ENCODE results near the gene TMC1.

TMC1 gene

DNA sequence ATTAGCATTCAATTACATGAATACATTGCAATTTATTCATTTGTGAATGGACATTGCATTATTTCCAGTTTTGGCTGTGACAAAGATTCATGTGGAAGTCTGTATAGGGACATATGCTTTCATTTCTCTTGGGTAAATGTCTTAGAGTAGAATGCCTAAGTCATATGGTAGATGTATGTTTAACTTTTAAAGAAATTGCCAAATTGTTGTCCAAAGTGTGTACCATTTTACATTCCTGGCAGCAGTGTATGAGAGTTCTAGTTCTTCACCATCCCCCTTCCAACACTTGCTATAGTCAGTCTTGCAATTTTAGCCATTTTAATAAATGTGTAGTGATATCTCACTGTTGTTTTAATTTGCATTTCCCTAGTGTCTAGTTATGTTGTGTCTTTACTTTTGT is 122.2 kb downstream of the TMC1 start:
- in situ Hi-C loops (cut with HindIII; ENCODE audit: low pct_ligation_motif_present, low pct_unique_long_range_greater_than_20kb, low sequenced_read_pairs): no loop called here
- DNase-seq: no peak

DNA sequence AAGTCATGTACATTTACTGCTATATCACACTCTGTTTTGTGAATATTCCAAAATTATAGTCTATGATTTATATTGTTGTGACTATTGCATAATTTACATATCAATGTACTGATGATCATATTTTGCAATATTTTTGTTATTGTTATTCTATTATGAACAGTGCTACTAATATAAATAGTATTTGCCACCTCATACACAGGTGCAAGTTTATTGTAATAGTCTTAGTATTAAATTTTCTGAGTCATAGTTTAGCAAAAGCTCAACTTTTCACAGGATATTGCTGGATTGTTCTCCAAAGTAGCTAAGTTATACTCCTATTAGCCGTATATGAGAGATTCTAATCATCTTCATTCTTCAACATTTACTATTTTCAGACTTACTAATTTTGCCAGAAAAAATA is 124.7 kb downstream of the TMC1 start:
- no peak for DNase-seq
- in situ Hi-C loops (cut with HindIII; ENCODE audit: low pct_ligation_motif_present, low pct_unique_long_range_greater_than_20kb, low sequenced_read_pairs): no loop called here

DNA sequence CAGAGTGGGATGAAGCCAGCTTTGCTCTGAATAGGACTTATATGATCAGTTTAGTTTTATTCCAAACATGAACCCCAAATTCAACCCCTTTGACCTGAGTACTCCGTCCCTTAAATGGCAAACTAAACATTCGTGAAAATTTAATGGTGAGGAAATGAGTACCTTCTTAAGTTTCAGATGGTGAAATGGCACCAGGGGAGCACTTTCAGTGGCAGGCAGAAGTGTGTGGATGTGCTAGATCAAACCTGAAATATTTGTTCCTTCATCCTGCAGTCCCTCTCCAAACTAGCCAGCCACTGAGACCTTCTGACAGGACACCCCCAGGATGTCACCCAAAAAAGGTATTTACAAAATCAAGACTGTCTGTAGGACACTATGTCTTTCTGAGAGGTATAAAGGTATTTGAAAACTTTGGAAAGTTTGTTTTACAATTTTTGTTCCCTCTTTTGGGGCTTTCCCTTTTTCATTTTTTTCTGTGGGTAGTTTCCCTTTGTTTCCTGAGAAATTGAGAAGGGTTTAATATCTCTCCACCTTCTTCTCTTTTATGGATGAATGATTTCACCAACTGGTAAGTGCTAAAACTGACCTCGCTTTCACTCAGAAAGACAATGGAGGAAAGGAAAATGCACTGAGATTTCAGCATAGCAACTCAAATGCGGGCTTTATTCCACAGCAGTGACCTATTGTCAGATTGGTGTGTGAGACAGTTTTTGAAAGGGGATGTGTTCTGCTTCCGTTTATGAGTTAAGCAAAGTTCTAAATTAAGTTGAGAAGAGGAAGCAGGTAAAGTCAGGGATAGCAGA is 127.1 kb downstream of the TMC1 start:
- DNase-seq: no peak
- in situ Hi-C loops (cut with HindIII; ENCODE audit: low pct_ligation_motif_present, low pct_unique_long_range_greater_than_20kb, low sequenced_read_pairs): no loop called here

DNA sequence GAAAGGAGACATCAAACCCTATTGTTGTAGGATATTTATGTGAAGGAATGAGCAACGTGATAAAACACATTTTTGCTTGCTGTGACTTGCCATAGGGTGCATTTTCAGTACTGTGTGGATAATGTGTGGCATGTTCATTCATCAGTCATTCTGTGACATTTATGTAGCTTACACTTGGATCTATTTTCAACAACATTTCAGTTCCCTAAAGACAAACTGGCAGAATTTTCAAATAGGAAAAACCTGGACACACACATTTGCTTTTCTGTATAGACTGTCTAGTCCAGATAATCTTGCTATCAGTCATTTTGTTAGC is 127.7 kb downstream of the TMC1 start:
- no peak for DNase-seq
- in situ Hi-C loops (cut with HindIII; ENCODE audit: low pct_ligation_motif_present, low pct_unique_long_range_greater_than_20kb, low sequenced_read_pairs): no loop called here

DNA sequence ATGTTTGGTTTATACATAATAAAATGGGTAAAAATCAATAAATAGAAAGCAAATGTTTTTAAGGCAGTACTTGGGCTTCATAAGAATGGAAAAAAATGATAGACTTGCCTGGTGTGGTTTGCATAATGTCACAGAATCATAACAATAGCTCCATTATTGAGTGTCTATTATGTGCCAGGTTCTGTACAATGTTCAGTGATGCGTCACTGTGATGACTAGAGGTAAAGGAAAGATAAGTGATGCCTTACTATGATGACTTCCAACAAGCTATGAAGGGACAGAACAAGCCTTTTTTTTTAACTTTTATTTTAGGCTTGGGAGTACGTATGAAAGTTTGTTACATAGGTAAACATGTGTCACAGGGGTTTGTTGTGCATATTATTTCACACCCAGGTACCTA is 128.8 kb downstream of the TMC1 start:
- in situ Hi-C loops (cut with HindIII; ENCODE audit: low pct_ligation_motif_present, low pct_unique_long_range_greater_than_20kb, low sequenced_read_pairs): no loop called here

DNA sequence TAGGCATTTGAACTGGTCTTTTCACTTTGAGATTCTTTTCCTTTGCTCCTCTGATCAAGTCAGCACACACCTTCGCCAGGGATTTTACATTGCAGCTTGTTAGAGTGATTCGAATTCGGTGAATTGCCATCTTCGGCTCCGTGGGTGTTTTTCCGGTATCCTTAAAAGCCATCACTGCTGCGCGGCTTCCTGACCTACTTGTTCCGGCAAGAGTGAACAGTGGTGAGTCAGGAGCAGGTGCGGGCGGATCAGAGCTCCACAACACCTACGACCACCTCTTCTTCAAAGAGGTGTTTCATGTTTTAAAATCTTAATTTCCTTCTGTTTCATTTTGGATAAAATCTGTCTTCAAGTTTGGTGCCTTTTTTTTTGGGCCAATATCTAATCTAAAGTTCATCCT is 134.6 kb downstream of the TMC1 start:
- in situ Hi-C loops (cut with HindIII; ENCODE audit: low pct_ligation_motif_present, low pct_unique_long_range_greater_than_20kb, low sequenced_read_pairs): no loop called here

More for the DNA sequence above, 128.8 kb downstream of the TMC1 start:
- no peak for DNase-seq

DNA sequence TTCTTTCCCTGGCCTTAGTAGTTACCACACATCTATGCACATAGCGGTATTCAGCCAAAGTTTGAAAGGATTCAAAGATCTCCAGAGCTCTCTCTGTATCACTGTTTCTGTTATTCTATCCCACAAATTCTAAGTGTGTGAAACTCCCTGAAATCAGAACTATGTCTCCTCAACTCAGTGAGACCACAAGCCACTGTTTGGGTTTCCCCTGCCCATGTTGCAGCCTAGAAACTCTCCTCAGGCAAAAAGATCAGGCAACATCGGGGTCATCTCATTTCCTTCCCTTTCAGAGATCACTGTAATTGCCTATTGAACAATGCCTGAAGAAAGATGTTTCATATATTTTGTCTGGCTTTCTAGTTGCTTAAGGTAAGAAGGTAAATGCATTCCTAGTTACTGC is 135.6 kb downstream of the TMC1 start:
- in situ Hi-C loops (cut with HindIII; ENCODE audit: low pct_ligation_motif_present, low pct_unique_long_range_greater_than_20kb, low sequenced_read_pairs): no loop called here
- no peak for DNase-seq

More for the DNA sequence above, 134.6 kb downstream of the TMC1 start:
- no peak for DNase-seq

DNA sequence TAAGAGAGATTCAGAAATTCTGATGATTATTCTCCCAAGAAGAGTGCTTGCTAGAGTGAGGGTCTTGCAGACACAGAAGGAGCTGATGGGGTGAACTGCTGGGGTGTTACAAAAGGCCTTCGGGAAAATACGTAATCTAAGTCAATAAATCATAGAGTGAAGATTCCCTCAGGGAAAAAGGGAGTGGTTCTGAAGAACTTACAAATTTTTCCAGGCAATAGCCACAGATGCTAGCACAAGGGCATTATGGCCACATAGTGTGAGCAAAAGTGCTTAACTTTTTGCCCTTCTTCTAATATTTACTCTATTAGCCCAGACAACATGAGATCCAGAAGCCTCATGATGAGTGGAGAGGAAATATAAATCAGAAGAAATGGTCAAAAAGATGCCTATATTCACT is 137.3 kb downstream of the TMC1 start:
- DNase-seq: no peak
- in situ Hi-C loops (cut with HindIII; ENCODE audit: low pct_ligation_motif_present, low pct_unique_long_range_greater_than_20kb, low sequenced_read_pairs): no loop called here

DNA sequence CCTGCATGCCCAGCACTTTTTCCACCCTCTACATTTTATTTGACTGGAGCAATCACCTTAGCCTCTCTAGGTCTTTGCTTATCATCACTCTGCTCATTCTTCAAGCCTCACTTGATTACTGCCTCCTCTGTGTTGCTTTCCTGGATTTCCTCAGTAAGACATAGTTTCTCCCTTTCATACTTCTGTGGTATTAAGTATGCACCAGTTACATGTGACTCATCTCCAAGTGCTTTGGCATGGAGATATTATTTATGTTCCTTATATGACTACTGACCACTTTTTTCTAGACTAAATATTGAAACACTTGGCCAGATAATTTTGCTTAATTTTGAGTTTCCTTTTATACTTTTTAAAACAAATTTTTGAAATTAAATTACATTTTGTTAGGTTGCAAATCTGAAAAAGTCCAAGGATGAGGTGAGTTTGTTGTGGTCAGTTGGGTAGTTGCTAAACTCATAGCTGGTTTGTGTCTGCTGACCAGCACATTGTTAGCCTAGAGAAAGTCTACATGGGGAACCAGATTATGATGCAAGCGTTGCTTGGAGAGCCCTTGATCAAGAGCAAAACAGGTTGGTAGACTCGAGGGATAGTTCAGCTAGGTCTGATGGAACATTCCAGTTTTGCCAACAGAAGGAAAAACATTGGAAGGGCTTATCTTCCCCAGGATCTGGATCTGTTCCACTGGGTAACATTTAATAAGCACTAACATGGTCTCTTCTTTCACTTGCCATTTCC is 140.2 kb downstream of the TMC1 start:
- in situ Hi-C loops (cut with HindIII; ENCODE audit: low pct_ligation_motif_present, low pct_unique_long_range_greater_than_20kb, low sequenced_read_pairs): no loop called here
- no peak for DNase-seq

DNA sequence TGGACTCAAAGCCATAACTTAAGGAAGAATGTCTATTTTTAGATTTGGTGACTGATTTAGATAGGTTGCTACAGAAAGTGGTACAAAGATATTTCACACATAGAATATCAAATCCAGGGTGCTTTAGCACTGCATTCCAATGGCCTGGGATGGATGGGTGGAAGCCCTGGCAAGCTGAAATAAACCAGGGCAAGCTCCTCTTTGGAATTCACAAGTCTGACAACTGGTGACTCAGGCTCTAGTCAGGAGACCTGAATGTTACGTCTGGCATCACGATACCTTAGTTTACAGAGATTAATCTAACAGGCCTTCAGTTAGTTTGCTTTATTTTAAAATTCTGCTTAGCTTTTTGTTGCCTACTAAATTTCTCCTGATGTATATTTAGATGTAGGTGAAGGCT is 144.0 kb downstream of the TMC1 start:
- no peak for DNase-seq

DNA sequence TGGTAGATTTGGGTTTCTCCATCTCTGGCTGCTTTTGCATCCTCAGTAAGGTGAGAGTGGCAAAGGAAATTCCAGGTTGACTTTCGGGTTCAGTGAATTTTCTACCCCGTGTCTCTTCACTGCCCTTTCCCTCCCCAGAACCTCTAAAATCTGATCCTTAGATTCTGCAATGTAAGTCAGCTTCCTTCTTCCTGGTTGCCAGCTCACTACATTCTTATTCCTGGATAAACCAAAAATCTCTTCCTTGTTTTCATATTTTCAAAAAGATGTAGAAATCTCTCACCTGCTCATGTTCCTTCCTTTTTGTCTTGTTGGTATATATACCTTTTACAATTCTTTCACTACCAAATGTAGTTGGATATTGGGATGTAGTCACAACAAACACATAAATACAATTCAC is 145.8 kb downstream of the TMC1 start:
- DNase-seq: no peak
- in situ Hi-C loops (cut with HindIII; ENCODE audit: low pct_ligation_motif_present, low pct_unique_long_range_greater_than_20kb, low sequenced_read_pairs): no loop called here

More for the DNA sequence above, 144.0 kb downstream of the TMC1 start:
- in situ Hi-C loops (cut with HindIII; ENCODE audit: low pct_ligation_motif_present, low pct_unique_long_range_greater_than_20kb, low sequenced_read_pairs): no loop called here

DNA sequence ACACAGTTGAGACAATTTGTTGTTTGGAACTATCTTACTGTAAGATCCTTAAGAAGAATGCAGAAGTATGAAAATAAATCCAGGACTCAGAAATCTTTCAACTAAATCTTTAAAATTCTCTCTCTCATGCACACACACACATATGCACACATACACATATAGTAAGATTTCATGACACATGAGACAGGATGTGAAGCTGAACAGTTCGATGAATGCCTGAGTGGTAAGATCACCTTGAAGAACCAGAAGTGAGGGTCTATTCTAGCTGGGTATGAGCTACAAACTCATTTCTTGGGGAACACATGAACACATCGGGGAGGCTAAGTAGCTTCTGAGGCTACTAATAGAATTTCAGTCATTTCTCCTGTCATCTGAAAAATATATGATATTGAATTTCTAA is 153.6 kb downstream of the TMC1 start:
- in situ Hi-C loops (cut with HindIII; ENCODE audit: low pct_ligation_motif_present, low pct_unique_long_range_greater_than_20kb, low sequenced_read_pairs): no loop called here
- DNase-seq: no peak

DNA sequence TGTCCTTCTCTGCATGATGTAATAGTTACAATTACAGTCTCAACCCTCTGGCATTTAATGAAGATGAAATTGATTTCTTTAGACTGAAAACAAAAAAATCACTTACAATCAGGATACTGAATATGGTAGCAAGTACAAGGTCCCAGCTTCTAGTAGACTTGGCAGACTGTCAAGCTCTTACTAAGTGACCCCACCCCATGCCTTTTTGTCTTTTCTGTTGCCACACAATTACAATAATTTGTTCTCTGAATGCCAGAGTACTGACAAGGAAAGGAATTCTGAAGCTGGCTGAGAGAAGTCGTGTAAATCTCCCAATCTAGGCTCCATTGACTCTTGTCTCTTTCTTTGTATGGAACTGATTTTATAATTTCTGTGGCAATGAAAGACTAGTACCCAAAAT is 154.2 kb downstream of the TMC1 start:
- DNase-seq: no peak
- in situ Hi-C loops (cut with HindIII; ENCODE audit: low pct_ligation_motif_present, low pct_unique_long_range_greater_than_20kb, low sequenced_read_pairs): no loop called here

DNA sequence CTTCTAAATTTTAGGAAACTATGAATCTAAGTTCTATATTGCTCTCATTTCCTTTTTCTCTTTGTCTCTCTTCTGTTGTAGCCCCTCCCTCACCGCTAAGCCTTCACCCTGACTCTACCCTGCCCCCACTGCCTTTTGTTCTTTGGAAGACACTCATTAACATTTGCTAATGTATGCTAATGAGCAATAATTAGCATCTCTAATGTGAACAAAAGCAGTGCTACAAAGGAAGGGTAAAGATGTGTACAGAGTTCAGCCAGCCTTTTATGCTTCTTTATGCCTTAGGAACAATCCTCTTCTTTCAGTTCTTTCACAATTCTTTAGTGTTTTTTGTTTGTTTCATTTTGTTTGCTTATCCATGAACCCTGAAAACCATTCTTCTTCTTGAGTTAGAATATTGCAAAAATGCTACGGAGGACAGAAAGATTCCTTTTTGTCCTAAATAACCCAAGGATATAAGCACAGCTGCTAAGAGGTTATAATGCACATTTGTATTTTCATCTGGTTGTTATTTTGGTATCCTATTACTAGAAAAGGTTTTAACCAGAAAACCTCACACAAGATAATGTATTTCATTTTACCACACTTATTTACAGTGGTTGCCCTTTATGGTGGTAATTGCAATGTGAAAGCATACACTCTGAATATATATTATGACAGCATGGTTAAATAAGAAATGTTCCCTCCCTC is 159.3 kb downstream of the TMC1 start:
- in situ Hi-C loops (cut with HindIII; ENCODE audit: low pct_ligation_motif_present, low pct_unique_long_range_greater_than_20kb, low sequenced_read_pairs): no loop called here
- no peak for DNase-seq

DNA sequence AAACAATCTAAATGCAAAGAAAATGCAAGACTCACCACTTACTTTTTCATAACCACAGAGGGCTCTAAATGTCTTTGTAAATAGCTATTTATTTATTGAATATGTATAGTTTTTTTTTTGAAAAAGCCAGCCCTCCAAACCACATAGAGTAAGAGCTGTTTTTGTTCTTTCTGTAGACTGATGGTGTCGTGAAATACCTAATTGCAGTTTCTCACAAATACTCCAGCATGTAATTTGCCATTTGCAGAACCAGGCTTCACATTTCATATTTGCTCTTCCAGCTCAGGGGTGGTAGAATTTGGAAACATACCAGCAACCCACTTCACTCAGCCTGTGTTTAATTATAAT is 159.8 kb downstream of the TMC1 start:
- DNase-seq: no peak
- in situ Hi-C loops (cut with HindIII; ENCODE audit: low pct_ligation_motif_present, low pct_unique_long_range_greater_than_20kb, low sequenced_read_pairs): no loop called here

DNA sequence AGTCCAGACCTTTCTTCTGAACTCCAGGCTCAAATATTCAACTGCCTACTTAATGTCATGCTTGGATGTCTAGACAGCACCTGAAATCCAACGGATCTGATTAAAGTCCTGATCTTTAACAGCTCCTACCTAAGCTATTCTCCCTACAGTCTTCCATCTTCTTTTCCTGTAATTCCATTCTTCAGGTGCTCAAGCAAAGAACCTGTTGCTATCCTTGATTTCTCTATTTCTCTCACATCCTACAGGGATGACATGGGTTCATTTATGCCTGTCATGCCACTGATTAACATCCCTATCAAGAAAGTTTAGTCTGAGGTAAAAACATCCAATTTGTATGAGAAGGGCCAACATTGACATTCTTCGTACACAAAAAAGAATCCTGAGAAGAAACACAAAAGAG is 163.2 kb downstream of the TMC1 start:
- DNase-seq: no peak
- in situ Hi-C loops (cut with HindIII; ENCODE audit: low pct_ligation_motif_present, low pct_unique_long_range_greater_than_20kb, low sequenced_read_pairs): no loop called here

DNA sequence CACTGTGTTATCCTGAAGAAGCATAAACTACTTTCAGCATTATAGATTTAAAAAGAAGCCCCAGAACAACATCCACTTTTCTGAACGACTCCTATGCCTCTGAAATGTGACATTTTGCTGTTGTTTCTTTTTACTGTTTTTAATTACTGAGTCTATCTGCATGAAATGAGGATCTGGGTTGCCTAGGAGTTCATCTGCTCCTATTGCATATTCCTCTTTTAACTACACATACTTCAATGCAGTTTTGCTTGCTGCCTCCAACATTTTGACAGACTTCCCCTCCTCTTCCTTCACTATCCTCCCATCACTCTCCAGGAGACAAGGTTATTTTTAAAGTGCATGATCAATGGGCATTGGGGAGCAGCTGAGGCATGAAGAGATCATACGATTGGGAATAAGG is 164.5 kb downstream of the TMC1 start:
- in situ Hi-C loops (cut with HindIII; ENCODE audit: low pct_ligation_motif_present, low pct_unique_long_range_greater_than_20kb, low sequenced_read_pairs): no loop called here
- DNase-seq: no peak

DNA sequence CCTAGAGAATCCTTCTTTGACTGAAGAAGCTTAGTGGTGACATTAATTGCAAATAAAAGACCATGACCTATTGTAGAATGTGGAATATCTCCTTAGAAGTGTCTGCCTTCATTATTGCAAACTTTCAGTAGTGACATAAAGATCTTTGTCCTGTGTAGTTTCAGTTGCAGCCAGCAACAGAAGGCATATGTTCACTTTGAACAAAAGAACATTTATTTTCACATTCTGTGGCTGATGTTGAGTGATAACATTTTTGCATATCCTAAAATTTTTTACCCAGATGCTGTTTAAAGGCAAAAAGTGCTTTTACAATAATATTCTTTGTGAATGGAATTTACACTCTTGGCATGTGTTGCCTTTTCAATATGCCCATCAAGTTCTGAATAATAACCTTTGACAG is 165.9 kb downstream of the TMC1 start:
- in situ Hi-C loops (cut with HindIII; ENCODE audit: low pct_ligation_motif_present, low pct_unique_long_range_greater_than_20kb, low sequenced_read_pairs): no loop called here
- DNase-seq: no peak

DNA sequence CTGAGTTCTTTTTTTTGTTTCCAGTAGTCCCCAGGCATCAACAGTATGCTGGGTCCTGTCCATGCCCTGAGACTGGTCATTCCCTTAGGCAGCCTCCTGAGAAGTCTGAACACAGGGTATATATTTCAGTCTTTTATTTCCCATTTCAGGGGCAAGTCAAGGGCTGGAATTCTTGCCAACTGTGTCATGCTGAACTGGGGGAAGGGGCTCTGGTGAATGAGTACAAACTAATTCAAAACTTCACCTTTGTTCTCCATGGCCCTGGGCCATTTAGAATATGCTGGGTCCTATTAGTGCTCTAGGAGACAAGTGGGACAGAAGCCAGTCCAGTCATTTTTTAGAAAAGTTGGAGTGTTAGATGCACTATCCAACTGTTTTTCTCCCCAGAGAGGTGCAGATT is 170.3 kb downstream of the TMC1 start:
- DNase-seq: no peak
- in situ Hi-C loops (cut with HindIII; ENCODE audit: low pct_ligation_motif_present, low pct_unique_long_range_greater_than_20kb, low sequenced_read_pairs): no loop called here

DNA sequence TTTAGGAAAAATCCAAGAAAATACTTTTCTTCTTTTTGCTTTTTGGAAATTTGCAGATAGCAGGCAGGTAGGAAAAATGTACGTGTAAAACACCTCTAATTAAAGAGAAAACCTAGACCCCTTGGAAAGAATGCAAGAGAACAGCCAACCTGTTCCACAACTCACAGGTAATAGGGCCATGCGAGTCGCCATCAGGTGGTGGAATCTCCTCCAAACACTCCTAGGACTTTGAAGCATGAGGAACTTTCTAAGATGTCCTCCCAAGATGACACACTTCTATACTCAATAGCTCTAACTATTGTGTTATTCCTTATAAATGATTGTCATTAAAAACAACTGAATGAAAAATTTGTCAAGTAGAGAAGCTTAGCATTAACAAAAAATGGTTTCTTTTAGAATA is 174.0 kb downstream of the TMC1 start:
- no peak for DNase-seq
- in situ Hi-C loops (cut with HindIII; ENCODE audit: low pct_ligation_motif_present, low pct_unique_long_range_greater_than_20kb, low sequenced_read_pairs): no loop called here

All from ACHN (cell line).